Loucy (cell line): Measurements from ENCODE around the gene NPFF.

Source experiments
- H2AFZ ChIP-seq: fragments of 200-600 bp; sonication (generic); 2 replicates; pipeline ENCODE4 v1.6.0; 2016; ENCODE audit warnings: antibody characterized with exemption, mild to moderate bottlenecking, low read length, moderate library complexity
- H3F3A ChIP-seq: fragments of 200-600 bp; 2 replicates; pipeline ENCODE4 v1.6.0; 2016; ENCODE audit warnings: antibody characterized with exemption, low read depth, mild to moderate bottlenecking
- H3K27me3 ChIP-seq: fragments of 200-600 bp; sonication (generic); 2 replicates; pipeline ENCODE4 v1.6.1; 2014; ENCODE audit warnings: low read length, mild to moderate bottlenecking; ENCODE audit not compliant: insufficient read depth, poor library complexity, severe bottlenecking
- H3K36me3 ChIP-seq: fragments of 200-600 bp; sonication (generic); 2 replicates; pipeline ENCODE4 v1.6.1; 2016; ENCODE audit warnings: low read length; ENCODE audit not compliant: insufficient read depth
- H3K4me1 ChIP-seq: fragments of 200-600 bp; sonication (generic); 2 replicates; pipeline ENCODE4 v1.5.1; 2014; ENCODE audit warnings: low read length, mild to moderate bottlenecking; ENCODE audit not compliant: insufficient read depth, poor library complexity, severe bottlenecking
- H3K4me2 ChIP-seq: fragments of 200-600 bp; sonication (generic); 2 replicates; pipeline ENCODE4 v1.6.0; 2014; ENCODE audit warnings: antibody characterized with exemption, low read length, low read depth, mild to moderate bottlenecking; ENCODE audit not compliant: poor library complexity, severe bottlenecking
- H3K4me3 ChIP-seq: fragments of 200-600 bp; sonication (generic); 2 replicates; pipeline ENCODE4 v1.5.1; 2014; ENCODE audit warnings: low read length, mild to moderate bottlenecking, mixed read lengths; ENCODE audit not compliant: poor library complexity, severe bottlenecking
- H3K79me2 ChIP-seq: fragments of 200-600 bp; sonication (generic); 2 replicates; pipeline ENCODE4 v1.6.1; 2014; ENCODE audit warnings: low read length; ENCODE audit not compliant: insufficient read depth
- H3K9ac ChIP-seq: fragments of 200-600 bp; sonication (generic); 2 replicates; pipeline ENCODE4 v1.6.0; 2014; ENCODE audit warnings: mild to moderate bottlenecking, low read depth, low read length, moderate library complexity; ENCODE audit not compliant: poor library complexity, severe bottlenecking
- H3K9me2 ChIP-seq: fragments of 200-600 bp; sonication (generic); replicated peaks from 2 replicates; pipeline ENCODE4 v1.6.1; 2016; ENCODE audit warnings: low read depth, low read length, mixed read lengths
- H3K9me3 ChIP-seq: fragments of 200-600 bp; sonication (generic); 2 replicates; pipeline ENCODE4 v1.6.1; 2014; ENCODE audit warnings: mild to moderate bottlenecking, antibody characterized with exemption, low read length, low read depth; ENCODE audit not compliant: insufficient read depth
- H4K20me1 ChIP-seq: fragments of 200-600 bp; sonication (generic); 2 replicates; pipeline ENCODE4 v1.6.0; 2014; ENCODE audit warnings: antibody characterized with exemption, low read length, mild to moderate bottlenecking; ENCODE audit not compliant: insufficient read depth, poor library complexity, severe bottlenecking
- CTCF ChIP-seq: fragments of 200-600 bp; sonication (generic); conservative IDR thresholded peaks from 2 replicates; pipeline ENCODE4 v1.5.1; 2014; ENCODE audit warnings: mild to moderate bottlenecking, antibody characterized with exemption, low read length
- EZH2phosphoT487 ChIP-seq: fragments of 200-600 bp; IDR thresholded peaks from 2 replicates; pipeline ENCODE4 v1.6.1; 2018; ENCODE audit warnings: antibody characterized with exemption, mild to moderate bottlenecking, moderate library complexity, borderline replicate concordance

The NPFF gene

GRCh38 chr12:53474819-53475218 lies 32.5 kb downstream of the NPFF start:
- no peak for TF ChIP-seq CTCF
- no peak for TF ChIP-seq EZH2phosphoT487
- H3K36me3 ChIP-seq, result peaks cover 96% of the 10 kb centered on the region
- H3K9ac ChIP-seq, result no peak overlapping the region
- no peaks in the 10 kb centered on the region for H3K4me1 ChIP-seq
- H4K20me1 ChIP-seq, result peaks cover 95% of the 10 kb centered on the region
- H3K79me2 ChIP-seq, result peaks cover 78% of the 10 kb centered on the region
- no peaks in the 10 kb centered on the region for H3K27me3 ChIP-seq
- H3K9me2 ChIP-seq, result no peaks in the 10 kb centered on the region
- H3K9me3 ChIP-seq, result no peaks in the 10 kb centered on the region
- H3K4me2 ChIP-seq, result no peak overlapping the region
- no peak overlapping the region for H2AFZ ChIP-seq
- H3K4me3 ChIP-seq, result no peak overlapping the region
- no peaks in the 10 kb centered on the region for H3F3A ChIP-seq

- H2AFZ ChIP-seq, result no peak overlapping the region
- H3K9ac ChIP-seq, result peak overlapping the region; percentile 7
- H3K4me2 ChIP-seq, result no peak overlapping the region
- H3K27me3 ChIP-seq, result no peaks in the 10 kb centered on the region
- H3K9me2 ChIP-seq, result no peaks in the 10 kb centered on the region
- H3K79me2 ChIP-seq, result peaks cover 75% of the 10 kb centered on the region
- no peaks in the 10 kb centered on the region for H3F3A ChIP-seq
- H3K4me3 ChIP-seq, result no peak overlapping the region
- H4K20me1 ChIP-seq, result peaks cover 89% of the 10 kb centered on the region
- H3K9me3 ChIP-seq, result no peaks in the 10 kb centered on the region
- H3K4me1 ChIP-seq, result no peaks in the 10 kb centered on the region
- TF ChIP-seq EZH2phosphoT487 (no peak), CTCF (no peak)
- peaks cover 96% of the 10 kb centered on the region for H3K36me3 ChIP-seq
Measured at GRCh38 chr12:53474077-53474476, 33.2 kb downstream of the NPFF start.

- H3K4me2 ChIP-seq, result no peak overlapping the region
- H2AFZ ChIP-seq, result no peak overlapping the region
- H3K9ac ChIP-seq, result no peak overlapping the region
- no peaks in the 10 kb centered on the region; the same call in 1 of the 2 replicates for H3F3A ChIP-seq
- H3K4me3 ChIP-seq, result no peak overlapping the region
- peaks cover 99% of the 10 kb centered on the region for H3K36me3 ChIP-seq
- H3K9me3 ChIP-seq, result no peaks in the 10 kb centered on the region
- no peaks in the 10 kb centered on the region for H3K27me3 ChIP-seq
- TF ChIP-seq EZH2phosphoT487, result no peak
- no peak for TF ChIP-seq CTCF
- no peaks in the 10 kb centered on the region for H3K9me2 ChIP-seq
- H3K79me2 ChIP-seq, result peaks cover 83% of the 10 kb centered on the region
- peaks cover 86% of the 10 kb centered on the region for H4K20me1 ChIP-seq
- no peaks in the 10 kb centered on the region for H3K4me1 ChIP-seq
Measured at GRCh38 chr12:53472056-53472582, 35.2 kb downstream of the NPFF start.
